HepG2 (cell line): ENCODE results near the gene CRY1. TPM values are rescaled to one million over a fixed set of nuclear protein-coding genes. Genes with fewer than 3 reads are reported as not detected.

Experiments
- ATAC-seq: fragments of 200-7000 bp; cut with Tn5 transposase; 3 replicates; pipeline ENCODE4 v1.9.1; 2020; ENCODE audit warnings: mild to moderate bottlenecking, moderate library complexity
- BruUV-seq: library from RNA; stranded (reverse); fragments of 400-500 nt; replicated peaks from 2 replicates; lab custom pipeline; 2021; lab: Mats Ljungman, UMichigan
- CTCF ChIA-PET: fragments of 300-600 bp; formaldehyde crosslinking; extraction: SDS; loops from one replicate; lab custom pipeline; 2021; ENCODE audit warnings: low total read pairs, inconsistent platforms, low intra/inter-chr PET ratio; lab: Yijun Ruan, JAX
- POLR2A ChIA-PET: fragments of 350-600 bp; sonication (Branson Sonifier 250); formaldehyde crosslinking; loops from one replicate; lab custom pipeline; 2020; ENCODE audit warnings: antibody characterized with exemption, inconsistent platforms; lab: Yijun Ruan, JAX
- DNase-seq: peaks from one replicate; pipeline ENCODE4 v3.0.0-alpha.2; 2015; ENCODE audit warnings: low spot score
- FAIRE-seq: peaks from 3 replicates; lab custom pipeline; 2011; peaks lifted over from hg19 to GRCh38; lab: Jason Lieb, UNC
- H2AFZ ChIP-seq: one replicate; pipeline ENCODE4 v1.6.1; 2011; ENCODE audit warnings: low read length, inconsistent platforms
- H3K27ac ChIP-seq: fragments of 300-600 bp; 3 replicates; pipeline ENCODE4 v1.8.0; 2011; ENCODE audit warnings: mixed run types, mild to moderate bottlenecking, mixed read lengths, low read length, inconsistent platforms; ENCODE audit not compliant: insufficient read depth; ENCODE audit errors: extremely low read length
- H3K27me3 ChIP-seq, 2 experiments: fragments of 200-600 bp in 1 of 2; 2 replicates in 1 of 2; 3 replicates in 1 of 2; pipeline versions ENCODE4 v1.6.0 to v1.8.0; 2011; ENCODE audit warnings: low read length in 2 of 2, mild to moderate bottlenecking in 2 of 2, moderate library complexity in 2 of 2, inconsistent platforms in 1 of 2; ENCODE audit not compliant: insufficient read depth in 2 of 2, control insufficient read depth in 1 of 2
- H3K36me3 ChIP-seq, 2 experiments: fragments of 200-600 bp in 1 of 2; replicated peaks in 1 of 2; 2 replicates in 1 of 2; 3 replicates in 1 of 2; pipeline versions ENCODE4 v1.5.1 to v1.8.0; 2011; ENCODE audit warnings: low read length in 2 of 2, inconsistent platforms in 1 of 2; ENCODE audit not compliant: insufficient read depth in 2 of 2, control insufficient read depth in 1 of 2
- H3K4me1 ChIP-seq: 2 replicates; pipeline ENCODE4 v1.5.1; 2012; ENCODE audit warnings: low read length, inconsistent platforms; ENCODE audit not compliant: insufficient read depth
- H3K4me2 ChIP-seq: 2 replicates; pipeline ENCODE4 v1.6.0; 2011; ENCODE audit warnings: low read depth, low read length, inconsistent platforms
- H3K4me3 ChIP-seq, 3 experiments: fragments of 200-600 bp in 1 of 3; sonication (generic), shearing (Covaris generic) in 1 of 3; replicated peaks in 1 of 3; 2 replicates each; pipeline ENCODE4 v1.5.1; 2011 to 2016; ENCODE audit warnings: low read length in 3 of 3, inconsistent platforms in 2 of 3, low read depth in 2 of 3, mild to moderate bottlenecking in 2 of 3, control low read depth in 1 of 3, mixed read lengths in 1 of 3; ENCODE audit not compliant: insufficient read depth in 1 of 3
- H3K79me2 ChIP-seq: one replicate; pipeline ENCODE4 v1.6.1; 2011; ENCODE audit warnings: low read length, inconsistent platforms; ENCODE audit not compliant: insufficient read depth
- H3K9ac ChIP-seq: 2 replicates; pipeline ENCODE4 v1.6.0; 2011; ENCODE audit warnings: mild to moderate bottlenecking, low read depth, low read length, inconsistent platforms; ENCODE audit not compliant: insufficient read depth
- H3K9me3 ChIP-seq: 2 replicates; pipeline ENCODE4 v1.5.1; 2012; ENCODE audit warnings: mild to moderate bottlenecking, low read length
- H4K20me1 ChIP-seq: 2 replicates; pipeline ENCODE4 v1.6.0; 2011; ENCODE audit warnings: inconsistent platforms, mild to moderate bottlenecking, low read length, moderate library complexity; ENCODE audit not compliant: insufficient read depth
- ATF1 ChIP-seq: IDR thresholded peaks from 2 replicates; pipeline ENCODE4 v1.6.1; 2016; ENCODE audit warnings: mild to moderate bottlenecking, control low read depth
- CREB3 ChIP-seq: sonication (generic); formaldehyde crosslinking; IDR thresholded peaks from 2 replicates; pipeline ENCODE4 v1.5.0; 2020; ENCODE audit warnings: missing genetic modification reagents
- MED1 ChIP-seq: sonication (generic); formaldehyde crosslinking; IDR thresholded peaks from 2 replicates; pipeline ENCODE4 v1.4.0; 2020; ENCODE audit warnings: missing genetic modification reagents
- RAD51 ChIP-seq: fragments of 450-650 bp; IDR thresholded peaks from 2 replicates; pipeline ENCODE4 v1.6.1; 2016; ENCODE audit warnings: borderline replicate concordance
- RORA ChIP-seq: sonication (generic); formaldehyde crosslinking; IDR thresholded peaks from 2 replicates; pipeline ENCODE4 v1.5.0; 2020; ENCODE audit warnings: mild to moderate bottlenecking, missing genetic modification reagents, moderate library complexity
- TSC22D2 ChIP-seq: sonication (generic); formaldehyde crosslinking; IDR thresholded peaks from 2 replicates; pipeline ENCODE4 v1.5.1; 2020; ENCODE audit warnings: missing genetic modification reagents, mild to moderate bottlenecking, borderline replicate concordance
- ZBTB40 ChIP-seq, 2 experiments: fragments of 450-650 bp in 1 of 2; sonication (generic) in 1 of 2; formaldehyde crosslinking in 1 of 2; IDR thresholded peaks; 2 replicates each; pipeline versions ENCODE4 v1.6.1 to v1.8.0; 2016 to 2022; ENCODE audit warnings: antibody characterized with exemption in 1 of 2, mild to moderate bottlenecking in 1 of 2, missing genetic modification reagents in 1 of 2
- ZNF350 ChIP-seq: sonication (generic); formaldehyde crosslinking; IDR thresholded peaks from 2 replicates; pipeline ENCODE4 v1.4.0; 2020; ENCODE audit warnings: mild to moderate bottlenecking, low read depth, missing genetic modification reagents, borderline replicate concordance
- ZNF552 ChIP-seq: sonication (generic); formaldehyde crosslinking; IDR thresholded peaks from 2 replicates; pipeline ENCODE4 v1.9.0; 2022; ENCODE audit warnings: missing genetic modification reagents, mild to moderate bottlenecking, borderline replicate concordance
- ZNF572 ChIP-seq: sonication (generic); formaldehyde crosslinking; IDR thresholded peaks from 2 replicates; pipeline ENCODE4 v1.5.1; 2020; ENCODE audit warnings: mild to moderate bottlenecking, missing genetic modification reagents
- ZNF703 ChIP-seq: sonication (generic); formaldehyde crosslinking; IDR thresholded peaks from 2 replicates; pipeline ENCODE4 v1.5.1; 2020; ENCODE audit warnings: missing genetic modification reagents, mild to moderate bottlenecking, moderate library complexity, borderline replicate concordance
- in situ Hi-C: cut with HindIII; loops from 2 replicates; pipeline ENCODE4 v1.10.0; 2017; ENCODE audit warnings: low pct_unique_long_range_greater_than_20kb; ENCODE audit not compliant: extremely low pct_ligation_motif_present
- intact Hi-C: fragments of 100-400 bp; cut with micrococcal nuclease; formaldehyde crosslinking; loops from one replicate; pipeline ENCODE4 v1.10.0; 2022; ENCODE audit not compliant: unreplicated experiment
- polyA plus RNA-seq, 8 experiments: library from polyadenylated mRNA; depleted of rRNA in 3 of 8; stranded (reverse) in 7 of 8; unstranded in 1 of 8; fragments of >200 nt; fragmentation: Illumina TruSeq in 4 of 8; extraction: Trizol in 4 of 8; gene quantifications; 2 replicates each; pipeline versions ENCODE4 v1.2.1 to v1.2.3, GENCODE V29; 2011 to 2016; ENCODE audit warnings: low read depth in 4 of 8, missing spikeins in 1 of 8, mixed read lengths in 1 of 8; ENCODE audit not compliant: insufficient read depth in 1 of 8
- total RNA-seq, 5 experiments: library from RNA; depleted of rRNA; stranded (reverse); fragments of >200 nt; fragmentation: Illumina TruSeq; extraction: Trizol; gene quantifications; 2 replicates each; pipeline ENCODE4 v1.2.3, GENCODE V29; 2016; ENCODE audit warnings: low read depth in 1 of 5
- TF ChIP-seq, protein P1 (sequence below): sonication (generic); formaldehyde crosslinking; IDR thresholded peaks from 2 replicates; pipeline ENCODE4 v1.5.0; 2020; ENCODE audit warnings: missing genetic modification reagents

The CRY1 gene
- total and polyA plus RNA-seq, 2 of the 13 experiments (the other 11 are each of a cell fraction or from before 2014, with no cell fraction given), result 11.4 to 13.9 TPM

DNA sequence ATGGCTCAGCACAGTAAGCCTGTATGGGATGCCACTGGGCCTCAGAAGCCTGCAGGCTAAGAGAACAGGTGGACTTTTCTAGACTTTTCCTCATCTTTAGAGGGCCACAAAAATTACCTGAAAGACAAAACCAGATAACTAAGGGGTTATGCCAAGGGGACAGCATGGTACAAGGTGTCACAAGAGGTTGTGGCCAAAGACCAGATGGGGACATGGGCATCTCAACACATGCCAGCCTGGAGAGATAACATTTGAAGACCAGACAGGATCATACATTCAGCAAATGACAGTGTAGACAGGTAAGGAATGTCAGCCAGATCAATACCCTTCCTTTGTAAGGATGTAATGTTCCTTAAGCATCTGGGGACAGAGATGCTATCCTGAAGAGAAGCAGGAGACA lies 8.9 kb upstream of the CRY1 start:
- no TSS peak for BruUV-seq
- ChIA-PET POLR2A (no interaction called here), CTCF (no interaction called here)
- Histone ChIP-seq H3K27me3 (0 out of 5 replicates have a peak, but pooled peaks cover 0 to 9% of the 10 kb centered on the region in 2 experiments), H3K4me1 (peaks cover 32% of the 10 kb centered on the region), H4K20me1 (no peaks in the 10 kb centered on the region), H3K4me2 (no peak overlapping the region), H3K9ac (no peak overlapping the region), H3K79me2 (no peaks in the 10 kb centered on the region), H2AFZ (no peak overlapping the region), H3K9me3 (no peaks in the 10 kb centered on the region), H3K36me3 (no peaks in the 10 kb centered on the region), H3K27ac (no peak overlapping the region), H3K4me3 (no peak overlapping the region)
- in situ Hi-C loops, result no loop called here
- ATAC-seq (no peak), FAIRE-seq (no peak), DNase-seq (no peak)
- TF ChIP-seq TSC22D2 (CRISPR knock-in tag) (no peak), ZNF350 (CRISPR knock-in tag) (no peak), ZBTB40 (IDR thresholded peaks at IDR 0.05) (no peak), ZBTB40 (CRISPR knock-in tag; IDR thresholded peaks at IDR 0.05) (no peak), ATF1 (CRISPR knock-in tag) (no peak), RORA (no peak), MED1 (CRISPR knock-in tag) (no peak), ZNF552 (no peak), ZNF703 (no peak), ZNF572 (CRISPR knock-in tag) (no peak), RAD51 (no peak), CREB3 (no peak)
- TF ChIP-seq, protein P1, sequence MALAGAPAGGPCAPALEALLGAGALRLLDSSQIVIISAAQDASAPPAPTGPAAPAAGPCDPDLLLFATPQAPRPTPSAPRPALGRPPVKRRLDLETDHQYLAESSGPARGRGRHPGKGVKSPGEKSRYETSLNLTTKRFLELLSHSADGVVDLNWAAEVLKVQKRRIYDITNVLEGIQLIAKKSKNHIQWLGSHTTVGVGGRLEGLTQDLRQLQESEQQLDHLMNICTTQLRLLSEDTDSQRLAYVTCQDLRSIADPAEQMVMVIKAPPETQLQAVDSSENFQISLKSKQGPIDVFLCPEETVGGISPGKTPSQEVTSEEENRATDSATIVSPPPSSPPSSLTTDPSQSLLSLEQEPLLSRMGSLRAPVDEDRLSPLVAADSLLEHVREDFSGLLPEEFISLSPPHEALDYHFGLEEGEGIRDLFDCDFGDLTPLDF (CRISPR knock-in tag), result no peak
- intact Hi-C loops, result no loop called here
